ENCODE data around the gene ADAMTS6.

DNA sequence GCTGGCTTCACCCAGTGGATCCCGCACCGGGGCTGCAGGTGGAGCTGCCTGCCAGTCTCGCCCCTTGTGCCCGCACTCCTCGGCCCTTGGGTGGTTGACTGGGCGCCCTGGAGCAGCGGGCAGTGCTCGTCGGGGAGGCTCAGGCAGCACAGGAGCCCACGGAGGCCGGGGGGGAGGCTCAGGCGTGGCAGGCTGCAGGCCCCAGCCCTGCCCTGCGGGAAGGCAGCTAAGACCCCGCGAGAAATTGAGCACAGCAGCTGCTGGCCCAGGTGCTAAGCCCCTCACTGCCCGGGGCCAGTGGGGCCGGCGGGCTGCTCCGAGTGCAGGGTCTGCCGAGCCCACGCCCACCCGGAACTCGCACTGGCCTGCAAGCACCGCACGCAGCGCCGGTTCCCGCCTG lies 3.7 kb upstream of the ADAMTS6 start:
- TF ChIP-seq POLR2A (IDR thresholded peaks at IDR 0.05): no peak
- TF ChIP-seq, protein P1, sequence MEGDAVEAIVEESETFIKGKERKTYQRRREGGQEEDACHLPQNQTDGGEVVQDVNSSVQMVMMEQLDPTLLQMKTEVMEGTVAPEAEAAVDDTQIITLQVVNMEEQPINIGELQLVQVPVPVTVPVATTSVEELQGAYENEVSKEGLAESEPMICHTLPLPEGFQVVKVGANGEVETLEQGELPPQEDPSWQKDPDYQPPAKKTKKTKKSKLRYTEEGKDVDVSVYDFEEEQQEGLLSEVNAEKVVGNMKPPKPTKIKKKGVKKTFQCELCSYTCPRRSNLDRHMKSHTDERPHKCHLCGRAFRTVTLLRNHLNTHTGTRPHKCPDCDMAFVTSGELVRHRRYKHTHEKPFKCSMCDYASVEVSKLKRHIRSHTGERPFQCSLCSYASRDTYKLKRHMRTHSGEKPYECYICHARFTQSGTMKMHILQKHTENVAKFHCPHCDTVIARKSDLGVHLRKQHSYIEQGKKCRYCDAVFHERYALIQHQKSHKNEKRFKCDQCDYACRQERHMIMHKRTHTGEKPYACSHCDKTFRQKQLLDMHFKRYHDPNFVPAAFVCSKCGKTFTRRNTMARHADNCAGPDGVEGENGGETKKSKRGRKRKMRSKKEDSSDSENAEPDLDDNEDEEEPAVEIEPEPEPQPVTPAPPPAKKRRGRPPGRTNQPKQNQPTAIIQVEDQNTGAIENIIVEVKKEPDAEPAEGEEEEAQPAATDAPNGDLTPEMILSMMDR (IDR thresholded peaks at IDR 0.05): no peak

Data from tibial nerve (tissue), 3 donors.